LNCAP (cell line): ENCODE measurements around the gene NRAS.

Source experiments
- TF ChIP-seq, protein P1 (sequence below): fragments of 450-650 bp; IDR thresholded peaks from 2 replicates; pipeline ENCODE4 v1.5.1; 2017; ENCODE audit warnings: mild to moderate bottlenecking

The NRAS gene

DNA sequence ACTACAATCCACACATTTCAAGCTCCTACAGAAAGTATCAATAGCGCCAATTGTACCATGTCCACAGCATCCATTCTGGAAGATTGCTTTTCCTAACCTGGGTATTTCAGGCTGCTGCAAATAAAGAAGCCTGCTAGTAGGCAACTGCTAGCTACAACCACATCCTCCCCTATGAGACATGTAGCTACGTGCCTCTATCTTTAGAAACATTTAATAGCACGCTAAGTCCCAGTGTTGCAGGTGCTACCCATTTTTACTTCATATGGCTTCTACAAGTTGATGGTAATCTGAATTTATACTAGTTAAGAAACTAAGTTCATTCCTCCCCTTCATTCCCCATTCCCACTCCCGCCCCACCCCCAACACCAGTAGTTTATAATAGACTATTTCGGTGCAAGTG, 13.8 kb downstream of the NRAS start:
- TF ChIP-seq, protein P1, sequence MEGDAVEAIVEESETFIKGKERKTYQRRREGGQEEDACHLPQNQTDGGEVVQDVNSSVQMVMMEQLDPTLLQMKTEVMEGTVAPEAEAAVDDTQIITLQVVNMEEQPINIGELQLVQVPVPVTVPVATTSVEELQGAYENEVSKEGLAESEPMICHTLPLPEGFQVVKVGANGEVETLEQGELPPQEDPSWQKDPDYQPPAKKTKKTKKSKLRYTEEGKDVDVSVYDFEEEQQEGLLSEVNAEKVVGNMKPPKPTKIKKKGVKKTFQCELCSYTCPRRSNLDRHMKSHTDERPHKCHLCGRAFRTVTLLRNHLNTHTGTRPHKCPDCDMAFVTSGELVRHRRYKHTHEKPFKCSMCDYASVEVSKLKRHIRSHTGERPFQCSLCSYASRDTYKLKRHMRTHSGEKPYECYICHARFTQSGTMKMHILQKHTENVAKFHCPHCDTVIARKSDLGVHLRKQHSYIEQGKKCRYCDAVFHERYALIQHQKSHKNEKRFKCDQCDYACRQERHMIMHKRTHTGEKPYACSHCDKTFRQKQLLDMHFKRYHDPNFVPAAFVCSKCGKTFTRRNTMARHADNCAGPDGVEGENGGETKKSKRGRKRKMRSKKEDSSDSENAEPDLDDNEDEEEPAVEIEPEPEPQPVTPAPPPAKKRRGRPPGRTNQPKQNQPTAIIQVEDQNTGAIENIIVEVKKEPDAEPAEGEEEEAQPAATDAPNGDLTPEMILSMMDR: no peak

DNA sequence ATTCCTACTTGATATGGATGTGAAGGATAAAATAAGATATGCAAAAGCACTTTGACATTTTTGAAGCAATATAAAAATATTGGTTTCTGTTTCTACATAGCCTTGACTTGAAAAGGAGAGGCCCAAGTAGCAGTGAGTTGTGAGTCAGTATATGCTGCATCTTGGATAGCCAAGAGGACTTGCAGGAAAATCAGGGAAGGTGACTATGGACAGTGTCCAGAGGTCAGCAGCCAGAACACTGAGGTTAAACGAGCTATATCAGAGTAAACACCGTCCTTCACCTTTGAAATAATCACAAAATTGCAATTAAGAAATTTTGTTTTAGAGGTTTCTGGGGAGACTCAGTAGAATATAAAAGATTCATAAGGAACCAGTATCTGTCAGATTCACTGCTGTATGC, 14.6 kb downstream of the NRAS start:
- TF ChIP-seq, protein P1: no peak

DNA sequence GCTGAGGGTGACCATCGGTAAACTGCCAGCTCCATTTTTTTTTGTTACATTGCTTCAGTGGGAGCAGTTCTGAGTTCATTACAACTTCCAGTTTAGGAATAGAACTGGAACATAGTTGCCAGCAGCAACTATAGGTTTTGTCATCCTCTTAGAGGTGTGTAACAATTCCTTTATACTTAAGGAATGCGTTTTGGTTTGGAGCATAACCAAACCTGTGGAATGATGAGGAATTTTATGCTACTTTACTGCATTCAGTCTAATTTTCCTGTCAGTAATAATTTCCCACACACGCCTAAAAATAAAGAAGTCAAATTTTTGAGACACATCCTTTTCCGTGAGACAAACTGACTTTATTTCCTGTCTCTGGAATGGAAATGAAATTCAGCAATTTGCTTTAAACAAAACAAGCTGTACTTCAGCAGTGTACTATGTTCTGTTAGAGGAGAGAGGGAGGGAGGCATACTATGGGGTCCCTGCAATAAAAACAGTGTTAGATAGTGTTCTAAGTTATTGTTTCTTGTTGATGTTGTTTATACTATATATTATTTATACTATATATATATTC, 16.5 kb downstream of the NRAS start:
- TF ChIP-seq, protein P1: no peak

DNA sequence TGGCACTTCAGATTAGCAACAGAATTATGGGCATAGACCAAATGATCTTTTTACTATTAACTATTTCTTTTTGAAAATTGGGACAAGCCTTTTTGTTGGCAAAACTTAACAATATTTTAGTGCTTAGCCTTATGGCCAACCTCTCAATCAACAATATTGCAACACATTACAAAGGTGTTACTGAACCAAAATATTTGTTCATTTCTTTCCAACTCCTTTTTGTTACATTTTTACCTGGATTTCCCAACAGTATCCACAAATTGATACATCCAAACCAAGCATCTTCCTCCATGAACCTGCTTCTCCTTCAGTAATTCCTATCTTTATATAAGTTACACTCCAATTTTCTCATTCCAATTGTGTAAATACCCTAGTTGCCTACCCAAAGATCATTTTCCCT, 19.8 kb downstream of the NRAS start:
- TF ChIP-seq, protein P1: no peak

DNA sequence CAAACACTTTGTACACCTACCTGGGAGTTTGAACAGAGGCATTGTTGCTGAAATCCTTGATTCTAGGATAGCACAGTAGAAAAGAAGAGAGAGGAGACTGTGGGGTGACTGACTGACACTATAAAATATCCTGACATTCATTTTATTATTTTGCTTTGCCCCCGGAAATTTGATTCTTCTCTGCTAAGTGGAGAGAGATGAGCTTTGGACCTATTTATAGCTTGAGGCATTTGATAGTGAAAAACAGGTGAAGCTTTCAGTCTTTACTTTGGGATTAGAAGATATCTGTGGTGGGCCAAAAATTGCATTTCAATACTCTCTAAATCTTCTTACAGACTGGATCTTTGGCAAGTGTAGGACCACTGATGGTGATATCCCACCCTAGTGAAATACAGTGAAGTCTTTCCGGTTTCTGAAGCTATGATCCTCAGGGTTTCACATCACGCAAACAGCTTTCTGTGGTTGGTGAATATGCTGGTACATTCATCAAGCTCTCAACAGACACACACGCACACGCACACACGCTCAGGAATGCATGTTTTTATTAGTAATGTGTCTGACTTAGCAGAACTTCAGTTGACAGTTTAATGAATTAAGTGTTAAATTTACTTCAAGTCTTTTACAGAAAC, 21.0 kb downstream of the NRAS start, which contains the start of gene AMPD1:
Gene AMPD1 (minus strand): TSS at position 117 of the 629 bp plus-strand sequence. CDS start 75 bp downstream, at position 42.
- TF ChIP-seq, protein P1: no peak

DNA sequence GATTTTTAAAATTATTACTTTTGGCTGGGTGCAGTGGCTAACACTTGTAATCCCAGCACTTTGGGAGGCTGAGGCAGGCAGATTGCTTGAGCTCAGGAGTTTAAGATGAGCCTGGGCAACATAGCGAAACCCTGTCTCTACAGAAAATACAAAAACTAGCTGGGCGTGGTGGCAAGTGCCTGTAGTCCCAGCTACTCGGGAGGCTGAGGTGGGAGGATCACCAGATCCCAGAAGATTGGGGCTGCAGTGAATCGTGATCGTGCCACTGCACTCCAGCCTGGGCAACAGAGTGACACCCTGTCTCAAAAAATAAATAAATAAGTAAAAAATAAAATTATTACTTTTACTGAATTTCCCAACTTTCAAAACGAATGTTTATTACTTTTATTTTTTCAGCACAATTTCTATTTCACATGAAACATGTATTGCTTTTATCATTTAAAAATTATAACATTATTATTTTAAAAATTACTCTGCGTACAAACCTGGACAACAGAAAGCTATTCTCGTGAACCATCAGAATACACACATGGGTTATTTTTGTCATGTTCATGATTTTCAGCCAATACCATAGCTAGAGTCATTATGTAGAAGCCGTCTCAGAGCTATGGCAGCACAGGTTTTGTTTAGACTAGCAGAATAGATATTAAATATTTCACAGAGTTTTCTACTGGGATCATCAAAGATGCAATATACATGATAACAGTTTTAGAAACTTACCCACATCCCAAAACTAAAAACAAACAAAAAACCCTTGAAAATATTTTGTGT, 21.8 kb downstream of the NRAS start:
- TF ChIP-seq, protein P1: no peak

DNA sequence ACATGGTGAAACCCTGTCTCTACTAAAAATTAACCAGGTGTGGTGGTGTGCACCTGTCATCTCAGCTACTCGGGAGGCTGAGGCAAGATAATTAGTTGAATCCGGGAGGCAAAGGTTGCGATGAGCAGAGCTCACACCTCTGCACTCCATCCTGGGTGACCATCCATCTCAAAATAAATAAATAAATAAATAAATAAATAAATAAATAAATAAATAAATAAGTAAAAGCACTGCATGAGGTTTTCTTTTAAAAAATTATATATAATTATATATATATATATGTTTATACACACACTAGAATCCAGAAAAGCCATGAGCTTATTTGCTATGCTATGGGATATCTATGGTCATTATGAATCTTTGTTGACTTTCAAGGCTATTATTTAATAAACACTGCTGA, 23.6 kb downstream of the NRAS start:
- TF ChIP-seq, protein P1: no peak
